Astrocyte of the spinal cord (primary cell): ENCODE data around the gene AMHR2.
"Not testable (repeated sequence)": the region's sequence is repeated elsewhere in the genome, so short reads cannot be mapped to it uniquely, and the experiment has no call there.

ENCODE experiments used
- DNase-seq: peaks from one replicate; pipeline ENCODE4 v3.0.0; 2011; ENCODE audit warnings: low read depth, low spot score
- H3K4me3 ChIP-seq: 2 replicates; pipeline ENCODE4 v1.5.1; 2011; ENCODE audit warnings: low read depth, mild to moderate bottlenecking, low read length, moderate library complexity
- in situ Hi-C: cut with HindIII; loops from 2 replicates; pipeline ENCODE4 v1.10.0; 2017; ENCODE audit warnings: low sequenced_read_pairs
- TF ChIP-seq, protein P1 (sequence below): IDR thresholded peaks from 2 replicates; pipeline ENCODE4 v1.5.1; 2012; ENCODE audit warnings: low read depth, mild to moderate bottlenecking, low read length, inconsistent platforms

The AMHR2 gene

DNA sequence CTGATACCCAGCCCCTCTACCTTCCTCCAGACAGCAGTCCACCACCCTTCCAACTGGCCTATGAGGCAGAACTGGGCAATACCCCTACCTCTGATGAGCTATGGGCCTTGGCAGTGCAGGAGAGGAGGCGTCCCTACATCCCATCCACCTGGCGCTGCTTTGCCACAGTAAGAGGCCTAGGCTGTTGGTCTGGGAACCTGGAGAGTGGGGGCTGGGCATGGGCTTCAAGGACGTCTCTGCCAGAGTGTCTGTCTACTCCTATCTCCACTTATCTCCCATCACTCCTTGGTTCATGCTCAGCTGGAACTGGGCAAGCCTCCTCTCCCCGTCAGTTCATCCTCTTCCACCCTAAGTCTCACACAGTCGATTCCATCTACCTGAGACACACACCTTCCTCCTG, 6.5 kb downstream of the AMHR2 start:
- in situ Hi-C loops, result no loop called here
- TF ChIP-seq, protein P1, sequence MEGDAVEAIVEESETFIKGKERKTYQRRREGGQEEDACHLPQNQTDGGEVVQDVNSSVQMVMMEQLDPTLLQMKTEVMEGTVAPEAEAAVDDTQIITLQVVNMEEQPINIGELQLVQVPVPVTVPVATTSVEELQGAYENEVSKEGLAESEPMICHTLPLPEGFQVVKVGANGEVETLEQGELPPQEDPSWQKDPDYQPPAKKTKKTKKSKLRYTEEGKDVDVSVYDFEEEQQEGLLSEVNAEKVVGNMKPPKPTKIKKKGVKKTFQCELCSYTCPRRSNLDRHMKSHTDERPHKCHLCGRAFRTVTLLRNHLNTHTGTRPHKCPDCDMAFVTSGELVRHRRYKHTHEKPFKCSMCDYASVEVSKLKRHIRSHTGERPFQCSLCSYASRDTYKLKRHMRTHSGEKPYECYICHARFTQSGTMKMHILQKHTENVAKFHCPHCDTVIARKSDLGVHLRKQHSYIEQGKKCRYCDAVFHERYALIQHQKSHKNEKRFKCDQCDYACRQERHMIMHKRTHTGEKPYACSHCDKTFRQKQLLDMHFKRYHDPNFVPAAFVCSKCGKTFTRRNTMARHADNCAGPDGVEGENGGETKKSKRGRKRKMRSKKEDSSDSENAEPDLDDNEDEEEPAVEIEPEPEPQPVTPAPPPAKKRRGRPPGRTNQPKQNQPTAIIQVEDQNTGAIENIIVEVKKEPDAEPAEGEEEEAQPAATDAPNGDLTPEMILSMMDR, result no peak
- H3K4me3 ChIP-seq, result no peak overlapping the region
- no peak for DNase-seq

DNA sequence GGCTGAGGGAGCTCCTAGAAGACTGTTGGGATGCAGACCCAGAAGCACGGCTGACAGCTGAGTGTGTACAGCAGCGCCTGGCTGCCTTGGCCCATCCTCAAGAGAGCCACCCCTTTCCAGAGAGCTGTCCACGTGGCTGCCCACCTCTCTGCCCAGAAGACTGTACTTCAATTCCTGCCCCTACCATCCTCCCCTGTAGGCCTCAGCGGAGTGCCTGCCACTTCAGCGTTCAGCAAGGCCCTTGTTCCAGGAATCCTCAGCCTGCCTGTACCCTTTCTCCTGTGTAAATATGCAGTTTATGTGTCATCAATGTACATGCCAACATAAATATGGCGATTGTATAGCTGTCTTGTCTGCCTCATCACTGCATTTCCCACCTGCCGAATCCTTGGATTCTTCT, 7.5 kb downstream of the AMHR2 start:
- in situ Hi-C loops, result no loop called here
- DNase-seq, result no peak
- H3K4me3 ChIP-seq, result no peak overlapping the region
- TF ChIP-seq, protein P1, result no peak

DNA sequence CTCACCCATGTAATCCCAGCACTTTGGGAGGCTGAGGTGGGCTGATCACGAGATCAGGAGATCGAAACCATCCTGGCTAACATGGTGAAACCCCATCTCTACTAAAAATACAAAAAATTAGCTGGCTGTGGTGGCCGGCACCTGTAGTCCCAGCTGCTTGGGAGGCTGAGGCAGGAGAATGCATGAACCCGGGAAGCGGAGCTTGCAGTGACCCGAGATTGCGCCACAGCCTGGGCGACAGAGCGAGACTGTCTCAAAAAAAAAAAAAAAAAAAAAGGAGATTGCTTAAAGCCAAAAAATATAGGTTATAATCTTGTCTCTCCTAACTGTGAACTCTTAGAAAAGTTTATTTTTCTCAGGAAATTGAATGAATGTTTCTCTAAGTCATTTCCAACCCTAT, 11.7 kb downstream of the AMHR2 start:
- in situ Hi-C loops, H3K4me3 ChIP-seq, DNase-seq: not testable (repeated sequence)

DNA sequence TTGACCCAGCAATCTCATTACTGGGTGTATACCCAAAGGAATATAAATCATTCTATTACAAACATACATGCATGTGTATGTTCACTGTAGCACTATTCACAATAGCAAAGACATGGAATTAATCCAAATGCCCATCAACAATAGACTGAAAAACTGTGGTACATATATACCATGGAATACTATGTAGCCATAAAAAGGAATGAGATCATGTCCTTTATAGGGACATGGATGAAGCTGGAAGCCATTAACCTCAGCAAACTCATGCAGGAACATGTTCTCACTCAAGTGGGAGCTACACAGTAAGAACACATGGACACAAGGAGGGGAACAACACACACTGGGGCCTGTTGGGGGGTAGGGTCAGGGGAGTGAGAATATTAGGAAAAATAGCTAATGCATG, 15.9 kb downstream of the AMHR2 start:
- in situ Hi-C loops, H3K4me3 ChIP-seq, DNase-seq: not testable (repeated sequence)

DNA sequence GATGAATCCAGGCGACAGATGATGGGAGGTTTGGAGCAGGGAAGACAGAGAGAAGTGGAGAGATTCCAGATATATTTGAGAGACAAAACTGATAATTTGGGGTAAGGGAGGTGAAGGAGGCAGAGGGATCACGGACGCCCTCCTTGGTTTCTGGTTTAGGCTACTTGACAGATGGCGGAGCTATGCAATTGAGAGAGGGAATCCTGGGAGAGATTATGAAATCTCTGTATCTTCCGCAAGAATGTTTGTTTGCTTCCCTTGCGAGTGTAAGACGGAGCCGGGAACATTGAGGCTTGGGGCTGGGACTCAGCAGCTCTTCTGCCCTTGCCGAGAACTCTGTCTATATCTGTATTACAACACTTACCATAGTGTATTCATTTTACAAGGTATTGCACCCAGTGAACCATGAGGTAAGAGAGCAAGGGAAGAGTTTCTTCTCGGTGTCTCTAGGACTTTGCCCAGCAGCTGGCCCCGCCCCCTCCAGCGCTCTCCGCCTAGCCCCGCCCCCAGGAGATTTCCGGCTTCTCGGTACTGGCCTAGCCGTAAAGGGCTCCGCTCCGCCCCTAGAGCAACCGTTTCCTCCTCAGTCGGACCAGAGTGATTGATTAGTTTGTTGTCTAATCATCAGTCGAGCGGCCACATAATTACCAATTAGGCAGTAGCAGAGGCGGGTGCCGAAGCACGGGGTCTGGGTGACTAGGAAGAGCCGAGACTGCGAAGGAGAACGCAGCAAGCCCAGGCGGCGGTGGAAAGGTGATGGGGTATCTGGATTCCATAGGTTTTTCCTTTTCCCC, 17.6 kb downstream of the AMHR2 start, which contains the start of gene PRR13:
PRR13 (plus strand) TSS at position 695 of the 794 bp plus-strand sequence. CDS start 981 bp downstream, outside the sequence.
- peak within 1 kb of the TSS; percentile 72 for H3K4me3 ChIP-seq
- in situ Hi-C loops, result no loop called here
- TF ChIP-seq, protein P1, result no peak
- DNase-seq, result peak; percentile 99

DNA sequence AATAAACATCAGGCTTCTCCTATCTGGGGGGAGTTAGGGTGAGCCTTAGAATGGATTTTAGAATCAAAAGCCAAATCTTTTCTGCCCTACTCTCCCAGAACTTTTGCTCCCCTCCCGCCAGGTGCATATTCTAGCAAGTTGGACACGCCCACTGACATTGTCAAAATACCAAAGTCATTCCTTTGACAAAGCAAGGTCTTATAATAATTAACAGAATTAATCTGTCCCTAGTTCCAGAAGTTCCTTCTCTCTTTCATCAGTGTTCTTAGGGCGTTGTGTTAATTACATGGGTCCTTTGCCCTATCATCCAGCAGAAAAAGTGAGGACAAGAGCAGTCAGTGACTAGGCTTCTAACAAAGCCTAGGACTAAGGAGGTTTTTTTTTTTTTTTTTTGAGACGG, 20.3 kb downstream of the AMHR2 start:
- DNase-seq, result no peak
- H3K4me3 ChIP-seq, result no peak overlapping the region
- TF ChIP-seq, protein P1, result no peak
- in situ Hi-C loops, result no loop called here

DNA sequence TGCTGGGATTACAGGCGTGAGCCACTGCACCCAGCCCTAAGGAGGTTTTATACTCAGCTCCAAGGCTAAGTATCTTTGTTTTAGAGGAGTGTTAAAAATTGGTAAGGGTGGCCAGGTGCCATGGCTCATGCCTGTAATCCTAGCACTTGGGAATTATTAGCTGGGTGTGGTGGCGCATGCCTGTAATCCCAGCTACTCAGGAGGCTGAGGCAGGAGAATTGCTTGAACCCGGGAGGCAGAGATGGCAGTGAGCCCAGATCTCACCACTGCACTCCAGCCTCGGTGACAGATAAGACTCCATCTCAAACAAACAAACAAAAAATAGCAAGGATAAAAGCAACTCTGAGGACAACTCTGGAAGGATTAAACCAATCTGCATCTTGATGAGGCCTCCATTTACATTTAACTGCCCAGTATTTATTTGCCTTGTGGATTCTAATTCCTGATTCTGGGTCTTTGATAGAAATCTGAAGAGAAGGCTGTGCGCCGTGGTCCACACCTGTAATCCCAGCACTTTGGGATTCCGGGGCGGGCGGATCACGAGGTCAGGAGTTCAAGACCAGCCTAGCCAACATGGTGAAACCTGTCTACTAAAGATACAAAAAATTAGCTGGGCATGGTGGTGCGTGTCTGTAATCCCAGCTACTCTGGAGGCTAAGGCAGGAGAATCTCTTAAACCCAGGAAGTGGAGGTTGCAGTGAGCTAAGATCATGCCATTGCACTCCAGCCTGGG, 21.1 kb downstream of the AMHR2 start:
- in situ Hi-C loops, result not testable (repeated sequence)

DNA sequence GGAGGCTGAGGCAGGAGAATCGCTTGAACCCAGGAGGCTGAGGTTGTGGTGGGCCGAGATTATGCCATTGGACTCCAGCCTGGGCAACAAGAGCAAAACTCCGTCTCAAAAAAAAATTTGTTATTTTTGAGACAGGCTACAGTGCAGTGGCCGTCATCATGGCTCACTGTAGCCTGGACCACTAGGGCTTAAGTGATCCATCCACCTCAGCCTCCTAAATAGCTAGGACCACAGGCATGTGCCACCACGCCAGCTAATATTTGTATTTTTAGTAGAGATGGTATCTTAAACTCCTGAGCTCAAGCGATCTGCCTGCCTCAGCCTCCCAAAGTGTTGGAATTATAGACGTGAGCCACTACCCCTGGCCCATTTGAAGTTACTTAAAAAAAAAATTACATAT, 27.3 kb downstream of the AMHR2 start:
- H3K4me3 ChIP-seq, result no peak overlapping the region
- no peak for DNase-seq
- TF ChIP-seq, protein P1, result no peak
- in situ Hi-C loops, result no loop called here

More for the DNA sequence above, 21.1 kb downstream of the AMHR2 start:
- H3K4me3 ChIP-seq, DNase-seq: not testable (repeated sequence)
